Activated naive CD4-positive, alpha-beta T cell treated with anti-CD3 and anti-CD28 coated beads for 36 hours (primary cell): Measurements from ENCODE around the gene GALNT10. TPM values are rescaled to one million over a fixed set of nuclear protein-coding genes. Genes with fewer than 3 reads are reported as not detected.
A peak's percentile ranks its signal among the peaks of the same experiment; 100 is the strongest.

Source experiments
- CTCF ChIA-PET: fragments of 350-600 bp; sonication (Branson Sonifier 250); formaldehyde crosslinking; loops from one replicate; lab custom pipeline; 2021; ENCODE audit warnings: antibody characterized with exemption; lab: Charles Lee
- DNase-seq: peaks from one replicate; pipeline ENCODE4 v3.0.0-alpha.2; 2020
- H3K27ac Mint-ChIP-seq: one replicate; pipeline ENCODE4 v1.8.0; 2021; ENCODE audit warnings: mild to moderate bottlenecking, mixed read lengths
- H3K27me3 Mint-ChIP-seq: one replicate; pipeline ENCODE4 v1.8.0; 2021; ENCODE audit warnings: low read depth, mixed read lengths
- H3K36me3 Mint-ChIP-seq: one replicate; pipeline ENCODE4 v1.8.0; 2021; ENCODE audit warnings: low read depth, mixed read lengths
- H3K4me1 Mint-ChIP-seq: one replicate; pipeline ENCODE4 v1.8.0; 2021; ENCODE audit warnings: low read depth, mixed read lengths
- H3K4me3 Mint-ChIP-seq: one replicate; pipeline ENCODE4 v1.8.0; 2021; ENCODE audit warnings: mild to moderate bottlenecking, moderate library complexity, mixed read lengths
- H3K9me3 Mint-ChIP-seq: one replicate; pipeline ENCODE4 v1.8.0; 2021; ENCODE audit warnings: mixed read lengths
- intact Hi-C: fragments of 100-400 bp; cut with micrococcal nuclease; formaldehyde crosslinking; loops from one replicate; pipeline ENCODE4 v1.15.1; 2023
- total RNA-seq, 2 experiments: library from RNA; stranded (reverse); gene quantifications; one replicate each; pipeline ENCODE4 v1.2.3, GENCODE V29; 2021

The GALNT10 gene
- total RNA-seq, 2 experiments from 2014 or later, result 41.2 to 42.8 TPM

GRCh38 chr5:154295551-154295950 is 105.0 kb downstream of the GALNT10 start:
- CTCF ChIA-PET, result no interaction called here
- no peaks in the 10 kb centered on the region for H3K27me3 Mint-ChIP-seq
- H3K4me1 Mint-ChIP-seq, result no peaks in the 10 kb centered on the region

GRCh38 chr5:154296525-154297159 is 106.1 kb downstream of the GALNT10 start:
- H3K27me3 Mint-ChIP-seq, result no peaks in the 10 kb centered on the region
- H3K4me3 Mint-ChIP-seq, result no peak overlapping the region
- H3K36me3 Mint-ChIP-seq, result peaks cover 33% of the 10 kb centered on the region
- no peak overlapping the region for H3K27ac Mint-ChIP-seq
- no peak for DNase-seq
- H3K4me1 Mint-ChIP-seq, result no peaks in the 10 kb centered on the region
- intact Hi-C loops, result no loop called here
- CTCF ChIA-PET, result no interaction called here
- no peaks in the 10 kb centered on the region for H3K9me3 Mint-ChIP-seq

More at GRCh38 chr5:154295551-154295950, 105.0 kb downstream of the GALNT10 start:
- intact Hi-C loops, result no loop called here
- no peak overlapping the region for H3K27ac Mint-ChIP-seq
- no peak overlapping the region for H3K4me3 Mint-ChIP-seq
- peaks cover 28% of the 10 kb centered on the region for H3K36me3 Mint-ChIP-seq
- H3K9me3 Mint-ChIP-seq, result no peaks in the 10 kb centered on the region
- no peak for DNase-seq

GRCh38 chr5:154298065-154298464 is 107.5 kb downstream of the GALNT10 start:
- peaks cover 41% of the 10 kb centered on the region for H3K36me3 Mint-ChIP-seq
- no peaks in the 10 kb centered on the region for H3K9me3 Mint-ChIP-seq
- no peak for DNase-seq
- CTCF ChIA-PET, result no interaction called here
- H3K27me3 Mint-ChIP-seq, result no peaks in the 10 kb centered on the region
- no peak overlapping the region for H3K4me3 Mint-ChIP-seq
- no peaks in the 10 kb centered on the region for H3K4me1 Mint-ChIP-seq
- H3K27ac Mint-ChIP-seq, result no peak overlapping the region
- intact Hi-C loops, result no loop called here

- Mint-ChIP-seq H3K36me3 (peaks cover 55% of the 10 kb centered on the region), H3K9me3 (peaks cover 11% of the 10 kb centered on the region), H3K27ac (no peak overlapping the region), H3K4me3 (no peak overlapping the region), H3K4me1 (no peaks in the 10 kb centered on the region), H3K27me3 (no peaks in the 10 kb centered on the region)
- no peak for DNase-seq
- CTCF ChIA-PET, result interaction anchor here (1.2 kb wide), 1 partner anchor 22 kb away, joined by 3 read pairs; no protein-coding TSS in a partner anchor
- intact Hi-C loops, result no loop called here
Measured at GRCh38 chr5:154300207-154300883, 109.8 kb downstream of the GALNT10 start.

GRCh38 chr5:154301726-154302125 is 111.2 kb downstream of the GALNT10 start:
- intact Hi-C loops, result no loop called here
- Mint-ChIP-seq H3K27me3 (no peaks in the 10 kb centered on the region), H3K4me3 (no peak overlapping the region), H3K4me1 (no peaks in the 10 kb centered on the region), H3K9me3 (peaks cover 13% of the 10 kb centered on the region), H3K27ac (no peak overlapping the region), H3K36me3 (peaks cover 58% of the 10 kb centered on the region)
- no peak for DNase-seq
- CTCF ChIA-PET, result no interaction called here

- H3K27me3 Mint-ChIP-seq, result no peaks in the 10 kb centered on the region
- peaks cover 14% of the 10 kb centered on the region for H3K9me3 Mint-ChIP-seq
- H3K27ac Mint-ChIP-seq, result no peak overlapping the region
- intact Hi-C loops, result no loop called here
- no peak overlapping the region for H3K4me3 Mint-ChIP-seq
- H3K4me1 Mint-ChIP-seq, result no peaks in the 10 kb centered on the region
- CTCF ChIA-PET, result no interaction called here
- peaks cover 59% of the 10 kb centered on the region for H3K36me3 Mint-ChIP-seq
- no peak for DNase-seq
Measured at GRCh38 chr5:154302161-154302560, 111.6 kb downstream of the GALNT10 start.

GRCh38 chr5:154303133-154303532 is 112.6 kb downstream of the GALNT10 start:
- no peak for DNase-seq
- H3K4me3 Mint-ChIP-seq, result no peak overlapping the region
- intact Hi-C loops, result no loop called here
- H3K36me3 Mint-ChIP-seq, result peaks cover 50% of the 10 kb centered on the region
- no peak overlapping the region for H3K27ac Mint-ChIP-seq
- CTCF ChIA-PET, result no interaction called here
- H3K27me3 Mint-ChIP-seq, result no peaks in the 10 kb centered on the region
- H3K4me1 Mint-ChIP-seq, result no peaks in the 10 kb centered on the region
- peaks cover 14% of the 10 kb centered on the region for H3K9me3 Mint-ChIP-seq

GRCh38 chr5:154308443-154309370 is 118.2 kb downstream of the GALNT10 start:
- H3K27ac Mint-ChIP-seq, result no peak overlapping the region
- no peak for DNase-seq
- intact Hi-C loops, result no loop called here
- CTCF ChIA-PET, result no interaction called here
- H3K9me3 Mint-ChIP-seq, result peaks cover 15% of the 10 kb centered on the region
- peaks cover 28% of the 10 kb centered on the region for H3K36me3 Mint-ChIP-seq
- H3K4me1 Mint-ChIP-seq, result peaks cover 33% of the 10 kb centered on the region
- H3K27me3 Mint-ChIP-seq, result no peaks in the 10 kb centered on the region
- no peak overlapping the region for H3K4me3 Mint-ChIP-seq

GRCh38 chr5:154309371-154309745 is 118.8 kb downstream of the GALNT10 start:
- intact Hi-C loops, result no loop called here
- peaks cover 33% of the 10 kb centered on the region for H3K4me1 Mint-ChIP-seq
- H3K36me3 Mint-ChIP-seq, result peaks cover 21% of the 10 kb centered on the region
- no peak for DNase-seq
- no peak overlapping the region for H3K4me3 Mint-ChIP-seq
- CTCF ChIA-PET, result no interaction called here
- no peak overlapping the region for H3K27ac Mint-ChIP-seq
- peaks cover 9% of the 10 kb centered on the region for H3K9me3 Mint-ChIP-seq
- no peaks in the 10 kb centered on the region for H3K27me3 Mint-ChIP-seq

GRCh38 chr5:154309805-154310204 is 119.3 kb downstream of the GALNT10 start:
- Mint-ChIP-seq H3K4me1 (peaks cover 33% of the 10 kb centered on the region), H3K9me3 (peaks cover 6% of the 10 kb centered on the region), H3K4me3 (no peak overlapping the region), H3K27ac (no peak overlapping the region), H3K36me3 (peaks cover 18% of the 10 kb centered on the region), H3K27me3 (no peaks in the 10 kb centered on the region)
- peak; percentile 21 for DNase-seq
- CTCF ChIA-PET, result interaction anchor here (0.7 kb wide), 1 partner anchor 112 kb away, joined by 3 read pairs; no protein-coding TSS in a partner anchor
- intact Hi-C loops, result loop anchor here (2.0 kb wide), 1 partner anchor 119 kb away; the partner anchor contains the start of gene GALNT10

- peaks cover 4% of the 10 kb centered on the region for H3K9me3 Mint-ChIP-seq
- H3K27ac Mint-ChIP-seq, result peak overlapping the region; percentile 69
- intact Hi-C loops, result loop anchor here (1.0 to 2.0 kb wide), 4 partner anchors 33 to 121 kb away; partner anchors contain the start of gene GALNT10
- DNase-seq, result peak; percentile 63
- peaks cover 16% of the 10 kb centered on the region for H3K36me3 Mint-ChIP-seq
- CTCF ChIA-PET, result interaction anchor here (0.6 kb wide), 3 partner anchors 25 to 57 kb away, joined by 3 to 6 read pairs (median 4); no protein-coding TSS in a partner anchor
- peaks cover 33% of the 10 kb centered on the region for H3K4me1 Mint-ChIP-seq
- no peaks in the 10 kb centered on the region for H3K27me3 Mint-ChIP-seq
- H3K4me3 Mint-ChIP-seq, result no peak overlapping the region
Measured at GRCh38 chr5:154311362-154311761, 120.8 kb downstream of the GALNT10 start.

- H3K4me3 Mint-ChIP-seq, result no peak overlapping the region
- intact Hi-C loops, result loop anchor here (1.0 to 2.0 kb wide), 4 partner anchors 34 to 121 kb away; partner anchors contain the start of gene GALNT10
- CTCF ChIA-PET, result interaction anchor here (0.6 kb wide), 1 partner anchor 93 kb away, joined by 3 read pairs; no protein-coding TSS in a partner anchor
Measured at GRCh38 chr5:154312000-154312399, 121.5 kb downstream of the GALNT10 start.

More at GRCh38 chr5:154312000-154312399, 121.5 kb downstream of the GALNT10 start:
- H3K27me3 Mint-ChIP-seq, result no peaks in the 10 kb centered on the region
- no peak overlapping the region for H3K27ac Mint-ChIP-seq
- H3K9me3 Mint-ChIP-seq, result peaks cover 1% of the 10 kb centered on the region
- DNase-seq, result no peak
- H3K4me1 Mint-ChIP-seq, result peaks cover 33% of the 10 kb centered on the region
- peaks cover 12% of the 10 kb centered on the region for H3K36me3 Mint-ChIP-seq
